H9 (cell line): ENCODE measurements around the gene NCOA5. TPM values are rescaled to one million over a fixed set of nuclear protein-coding genes. Genes with fewer than 3 reads are reported as not detected.

Experiments used
- DNase-seq: peaks from one replicate; pipeline ENCODE4 v3.0.0-alpha.2; 2017
- H2AFZ ChIP-seq: one replicate; pipeline ENCODE4 v1.6.1; 2013; ENCODE audit warnings: mild to moderate bottlenecking, low read length, control low read depth, moderate library complexity
- H2AK5ac ChIP-seq: 2 replicates; pipeline ENCODE4 v1.6.1; 2013; ENCODE audit warnings: low read length, control low read depth, mixed read lengths; ENCODE audit not compliant: insufficient read length
- H2BK120ac ChIP-seq: one replicate; pipeline ENCODE4 v1.6.1; 2013; ENCODE audit warnings: low read depth, mild to moderate bottlenecking, low read length, control low read depth, inconsistent platforms; ENCODE audit not compliant: poor library complexity, severe bottlenecking
- H2BK12ac ChIP-seq: 2 replicates; pipeline ENCODE4 v1.6.1; 2013; ENCODE audit warnings: low read length, control low read depth, mixed read lengths, low read depth; ENCODE audit not compliant: insufficient read length
- H2BK15ac ChIP-seq: 2 replicates; pipeline ENCODE4 v1.6.1; 2013; ENCODE audit warnings: low read depth, low read length, control low read depth
- H2BK20ac ChIP-seq: one replicate; pipeline ENCODE4 v1.6.1; 2013; ENCODE audit warnings: low read depth, mild to moderate bottlenecking, low read length, control low read depth, inconsistent platforms; ENCODE audit not compliant: poor library complexity, severe bottlenecking
- H2BK5ac ChIP-seq: 2 replicates; pipeline ENCODE4 v1.6.1; 2013; ENCODE audit warnings: low read length, control low read depth, mixed read lengths; ENCODE audit not compliant: insufficient read length
- H3K14ac ChIP-seq: 2 replicates; pipeline ENCODE4 v1.6.1; 2013; ENCODE audit warnings: low read length, control low read depth; ENCODE audit not compliant: insufficient read depth
- H3K18ac ChIP-seq: 2 replicates; pipeline ENCODE4 v1.6.1; 2013; ENCODE audit warnings: low read depth, mild to moderate bottlenecking, mixed read lengths, low read length, control low read depth; ENCODE audit not compliant: insufficient read length
- H3K23ac ChIP-seq: 2 replicates; pipeline ENCODE4 v1.6.1; 2013; ENCODE audit warnings: low read length, control low read depth, mixed read lengths, low read depth; ENCODE audit not compliant: insufficient read length
- H3K23me2 ChIP-seq: 2 replicates; pipeline ENCODE4 v1.6.1; 2013; ENCODE audit warnings: low read depth, mild to moderate bottlenecking, mixed read lengths, low read length, control low read depth; ENCODE audit not compliant: insufficient read length, poor library complexity, severe bottlenecking
- H3K27ac ChIP-seq: 2 replicates; pipeline ENCODE4 v1.5.1; 2013; ENCODE audit warnings: low read length, control low read depth, mixed read lengths, low read depth; ENCODE audit not compliant: insufficient read length
- H3K27me3 ChIP-seq: 2 replicates; pipeline ENCODE4 v1.6.1; 2013; ENCODE audit warnings: low read length, control low read depth, inconsistent platforms; ENCODE audit not compliant: insufficient read depth
- H3K4ac ChIP-seq: 2 replicates; pipeline ENCODE4 v1.6.1; 2013; ENCODE audit warnings: low read depth, mild to moderate bottlenecking, control low read depth, inconsistent platforms, low read length, moderate library complexity
- H3K4me1 ChIP-seq: 2 replicates; pipeline ENCODE4 v1.6.1; 2013; ENCODE audit warnings: low read length, control low read depth, inconsistent platforms; ENCODE audit not compliant: insufficient read depth
- H3K4me2 ChIP-seq: 2 replicates; pipeline ENCODE4 v1.6.1; 2013; ENCODE audit warnings: low read length, control low read depth, mixed read lengths; ENCODE audit not compliant: insufficient read length, insufficient read depth
- H3K56ac ChIP-seq: 2 replicates; pipeline ENCODE4 v1.6.1; 2013; ENCODE audit warnings: low read depth, mild to moderate bottlenecking, mixed read lengths, low read length, control low read depth; ENCODE audit not compliant: insufficient read length
- H3K79me1 ChIP-seq: 2 replicates; pipeline ENCODE4 v1.6.1; 2013; ENCODE audit warnings: low read depth, mild to moderate bottlenecking, moderate library complexity, low read length, control low read depth, inconsistent platforms; ENCODE audit not compliant: insufficient read depth, poor library complexity, severe bottlenecking
- H3K79me2 ChIP-seq: 2 replicates; pipeline ENCODE4 v1.6.1; 2013; ENCODE audit warnings: low read length, control low read depth, inconsistent platforms; ENCODE audit not compliant: insufficient read depth
- H3K9ac ChIP-seq: 2 replicates; pipeline ENCODE4 v1.6.1; 2013; ENCODE audit warnings: low read length, control low read depth, mixed read lengths; ENCODE audit not compliant: insufficient read length; ENCODE audit errors: extremely low read depth
- H3K9me3 ChIP-seq: one replicate; pipeline ENCODE4 v1.6.1; 2013; ENCODE audit warnings: low read depth, low read length, inconsistent platforms; ENCODE audit not compliant: control insufficient read depth
- H3T11ph ChIP-seq: one replicate; pipeline ENCODE4 v1.6.1; 2013; ENCODE audit warnings: mild to moderate bottlenecking, low read length, control low read depth, inconsistent platforms
- H4K20me1 ChIP-seq: one replicate; pipeline ENCODE4 v1.6.1; 2013; ENCODE audit not compliant: control insufficient read depth, insufficient read length, insufficient read depth
- H4K5ac ChIP-seq: 2 replicates; pipeline ENCODE4 v1.6.1; 2013; ENCODE audit warnings: low read depth, mild to moderate bottlenecking, mixed read lengths, low read length, control low read depth; ENCODE audit not compliant: insufficient read length
- H4K8ac ChIP-seq: replicated peaks from 2 replicates; pipeline ENCODE4 v1.6.1; 2013; ENCODE audit warnings: low read length, control low read depth, mixed read lengths, low read depth; ENCODE audit not compliant: insufficient read length
- H4K91ac ChIP-seq: 2 replicates; pipeline ENCODE4 v1.6.1; 2013; ENCODE audit warnings: low read depth, mild to moderate bottlenecking, moderate library complexity, mixed read lengths, low read length, control low read depth; ENCODE audit not compliant: insufficient read length
- H3K27ac Mint-ChIP-seq, 3 experiments: 2 replicates in 2 of 3; 3 replicates in 1 of 3; pipeline ENCODE4 v1.8.0; 2020 to 2021; ENCODE audit warnings: mixed read lengths in 3 of 3, mild to moderate bottlenecking in 1 of 3, moderate library complexity in 1 of 3
- H3K27me3 Mint-ChIP-seq: 2 replicates; pipeline ENCODE4 v1.8.0; 2021; ENCODE audit warnings: low read depth, mild to moderate bottlenecking, moderate library complexity, mixed read lengths
- H3K36me3 Mint-ChIP-seq, 3 experiments: 2 replicates in 2 of 3; 3 replicates in 1 of 3; pipeline ENCODE4 v1.8.0; 2020 to 2021; ENCODE audit warnings: low read depth in 3 of 3, mixed read lengths in 3 of 3; ENCODE audit not compliant: insufficient read depth in 1 of 3
- H3K4me1 Mint-ChIP-seq, 2 experiments: 2 replicates each; pipeline ENCODE4 v1.8.0; 2020; ENCODE audit warnings: mixed read lengths in 2 of 2
- H3K4me3 Mint-ChIP-seq, 2 experiments: 2 replicates in 1 of 2; 3 replicates in 1 of 2; pipeline ENCODE4 v1.8.0; 2020 to 2021; ENCODE audit warnings: mild to moderate bottlenecking in 2 of 2, mixed read lengths in 2 of 2, moderate library complexity in 1 of 2
- H3K9me3 Mint-ChIP-seq, 2 experiments: 2 replicates in 1 of 2; 3 replicates in 1 of 2; pipeline ENCODE4 v1.8.0; 2020; ENCODE audit warnings: mild to moderate bottlenecking in 2 of 2, mixed read lengths in 2 of 2, moderate library complexity in 1 of 2
- WGBS: extraction: QIAGEN DNeasy Blood & Tissue Kit; methylation state at CpG from one replicate; pipeline ENCODE4 v1.1.7; 2013; ENCODE audit warnings: missing lambda C conversion rate, low lambda C conversion rate, mixed read lengths; ENCODE audit not compliant: insufficient read length; ENCODE audit errors: extremely low coverage; 5-methylcytosine and 5-hydroxymethylcytosine counted together
- total RNA-seq: library from RNA; stranded (reverse); gene quantifications from 2 replicates; pipeline ENCODE4 v1.2.1, GENCODE V29; 2021
- TF ChIP-seq, protein P1 (sequence below): fragments of 200-600 bp; sonication (generic); conservative IDR thresholded peaks from 3 replicates; pipeline ENCODE4 v1.8.0; 2021; ENCODE audit warnings: antibody characterized with exemption, mild to moderate bottlenecking

The NCOA5 gene
- total RNA-seq, 1 experiment from 2014 or later, result 55.7 TPM

DNA sequence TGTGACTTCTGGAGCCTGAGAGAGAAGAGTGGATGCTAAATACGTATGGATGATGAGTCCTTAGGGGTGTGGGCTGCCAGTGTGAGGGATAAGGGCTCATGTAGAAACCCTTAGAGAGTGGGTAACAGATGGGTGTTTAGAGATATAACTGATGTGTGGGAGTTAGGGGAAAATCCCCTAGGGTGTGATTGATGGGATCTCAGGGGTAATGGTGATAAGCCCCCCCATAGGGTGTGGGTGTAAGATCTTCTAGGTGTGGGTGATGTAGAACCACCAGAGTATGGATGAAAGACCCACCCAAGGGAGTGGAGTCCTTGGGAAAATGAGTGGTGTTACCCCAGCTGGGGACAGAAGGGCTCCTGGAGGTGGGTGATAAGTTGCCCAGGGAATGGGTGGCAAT is 34.5 kb downstream of the NCOA5 start:
- no peak overlapping the region for H2AFZ ChIP-seq
- no peak overlapping the region for H3K14ac ChIP-seq
- no peak for DNase-seq
- H3K56ac ChIP-seq, result no peak overlapping the region
- no peak overlapping the region for H3K27ac Mint-ChIP-seq
- H3K79me1 ChIP-seq, result no peaks in the 10 kb centered on the region
- H4K5ac ChIP-seq, result no peak overlapping the region
- no peaks in the 10 kb centered on the region for H4K20me1 ChIP-seq
- peaks cover 17 to 19% of the 10 kb centered on the region in 2 experiments for H3K4me1 Mint-ChIP-seq
- H3K9ac ChIP-seq, result no peak overlapping the region
- no peaks in the 10 kb centered on the region for H3K79me2 ChIP-seq
- H3K9me3 Mint-ChIP-seq, result no peaks in the 10 kb centered on the region
- no peak overlapping the region for H3K4ac ChIP-seq
- H3K4me2 ChIP-seq, result no peak overlapping the region
- no peak overlapping the region for H2BK20ac ChIP-seq
- H4K8ac ChIP-seq, result no peak overlapping the region
- H3K9me3 ChIP-seq, result no peaks in the 10 kb centered on the region
- H3T11ph ChIP-seq, result no peak overlapping the region
- peaks cover 25% of the 10 kb centered on the region; the same call in 1 of the 2 replicates for H3K27me3 ChIP-seq
- H3K27me3 Mint-ChIP-seq, result peaks cover 95% of the 10 kb centered on the region
- H2BK15ac ChIP-seq, result no peak overlapping the region
- no peak overlapping the region for H2AK5ac ChIP-seq
- H4K91ac ChIP-seq, result no peak overlapping the region
- no peaks in the 10 kb centered on the region for H3K4me1 ChIP-seq
- H3K23ac ChIP-seq, result no peak overlapping the region
- 0 out of 7 replicates have a peak, but pooled peaks cover 0 to 1% (median 0%) of the 10 kb centered on the region in 3 experiments for H3K36me3 Mint-ChIP-seq
- no peak overlapping the region for H2BK5ac ChIP-seq
- H2BK12ac ChIP-seq, result no peak overlapping the region
- H2BK120ac ChIP-seq, result no peak overlapping the region
- no CpG with 5 or more reads among the region's 1 CpG for WGBS
- H3K27ac ChIP-seq, result no peak overlapping the region
- TF ChIP-seq, protein P1, sequence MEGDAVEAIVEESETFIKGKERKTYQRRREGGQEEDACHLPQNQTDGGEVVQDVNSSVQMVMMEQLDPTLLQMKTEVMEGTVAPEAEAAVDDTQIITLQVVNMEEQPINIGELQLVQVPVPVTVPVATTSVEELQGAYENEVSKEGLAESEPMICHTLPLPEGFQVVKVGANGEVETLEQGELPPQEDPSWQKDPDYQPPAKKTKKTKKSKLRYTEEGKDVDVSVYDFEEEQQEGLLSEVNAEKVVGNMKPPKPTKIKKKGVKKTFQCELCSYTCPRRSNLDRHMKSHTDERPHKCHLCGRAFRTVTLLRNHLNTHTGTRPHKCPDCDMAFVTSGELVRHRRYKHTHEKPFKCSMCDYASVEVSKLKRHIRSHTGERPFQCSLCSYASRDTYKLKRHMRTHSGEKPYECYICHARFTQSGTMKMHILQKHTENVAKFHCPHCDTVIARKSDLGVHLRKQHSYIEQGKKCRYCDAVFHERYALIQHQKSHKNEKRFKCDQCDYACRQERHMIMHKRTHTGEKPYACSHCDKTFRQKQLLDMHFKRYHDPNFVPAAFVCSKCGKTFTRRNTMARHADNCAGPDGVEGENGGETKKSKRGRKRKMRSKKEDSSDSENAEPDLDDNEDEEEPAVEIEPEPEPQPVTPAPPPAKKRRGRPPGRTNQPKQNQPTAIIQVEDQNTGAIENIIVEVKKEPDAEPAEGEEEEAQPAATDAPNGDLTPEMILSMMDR, result no peak
- H3K18ac ChIP-seq, result no peak overlapping the region
- no peak overlapping the region; a peak in 1 of 5 replicates for H3K4me3 Mint-ChIP-seq
- peaks cover 18% of the 10 kb centered on the region for H3K23me2 ChIP-seq
